HL-60 (cell line): ENCODE data around the gene SLC12A7.

Experiments
- DNase-seq, 2 experiments: peaks; one replicate each; pipeline ENCODE4 v3.0.0-alpha.2; 2010 to 2020; ENCODE audit warnings: low read depth in 1 of 2, low spot score in 1 of 2
- H3K27ac ChIP-seq: fragments of 250-450 bp; sonication (Bioruptor Pico); replicated peaks from 2 replicates; pipeline ENCODE4 v1.5.1; 2020; ENCODE audit warnings: mild to moderate bottlenecking, moderate library complexity
- H3K27me3 ChIP-seq: fragments of 250-450 bp; sonication (Bioruptor Pico); 2 replicates; pipeline ENCODE4 v1.5.1; 2021; ENCODE audit warnings: mild to moderate bottlenecking, moderate library complexity; ENCODE audit not compliant: insufficient read depth, poor library complexity, severe bottlenecking
- H3K4me3 ChIP-seq: replicated peaks from 2 replicates; pipeline ENCODE4 v1.5.1; 2011; ENCODE audit warnings: mild to moderate bottlenecking, control low read depth, low read length; ENCODE audit not compliant: insufficient read depth
- CTCF ChIP-seq: IDR thresholded peaks from one replicate; pipeline ENCODE4 v1.5.1; 2011; ENCODE audit warnings: low read length, control low read depth, inconsistent platforms; ENCODE audit not compliant: insufficient read depth
- GABPA ChIP-seq: IDR thresholded peaks from 2 replicates; pipeline ENCODE4 v1.6.1; 2012; ENCODE audit warnings: low read depth
- POLR2AphosphoS5 ChIP-seq: IDR thresholded peaks from 2 replicates; pipeline ENCODE4 v1.6.1; 2012; ENCODE audit warnings: low read depth
- REST ChIP-seq: IDR thresholded peaks from 2 replicates; pipeline ENCODE4 v1.6.1; 2012; ENCODE audit warnings: low read depth; ENCODE audit not compliant: insufficient replicate concordance
- SPI1 ChIP-seq: IDR thresholded peaks from 2 replicates; pipeline ENCODE4 v1.6.1; 2012; ENCODE audit warnings: low read depth, mild to moderate bottlenecking, borderline replicate concordance

The SLC12A7 gene

DNA sequence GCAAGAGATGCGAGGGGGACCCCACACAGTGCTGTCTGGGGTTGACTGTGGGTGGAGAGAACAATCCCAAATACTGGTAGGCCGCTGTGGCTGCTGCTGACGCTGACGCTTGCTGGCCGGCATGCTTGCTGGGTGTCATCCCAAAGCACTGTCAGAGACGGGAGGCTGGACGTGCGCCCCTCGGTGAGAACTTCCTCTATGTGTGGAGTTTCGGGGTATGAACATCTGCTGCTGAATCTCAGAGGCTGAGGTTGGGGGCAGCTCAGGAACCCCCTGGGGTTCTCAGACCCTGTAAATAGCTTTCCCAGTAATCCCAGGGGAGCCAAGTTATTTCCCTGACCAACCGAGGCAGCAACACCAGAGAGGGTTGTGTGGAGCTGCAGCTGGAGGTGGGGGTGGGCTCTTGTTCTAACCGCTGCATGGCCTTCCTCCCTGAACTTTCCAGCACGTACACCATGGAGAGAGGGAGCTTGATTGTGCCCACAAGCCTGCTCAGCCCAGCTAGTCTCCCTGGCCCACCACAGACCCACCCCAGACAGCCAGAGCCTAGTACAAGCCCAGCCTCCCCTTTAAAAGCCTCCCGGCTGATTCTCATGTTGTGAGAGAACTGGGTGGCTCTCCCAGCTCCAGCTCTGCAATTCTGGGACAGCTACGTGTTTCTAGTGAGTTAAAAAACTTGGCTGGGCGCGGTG, 21.8 kb upstream of the SLC12A7 start:
- TF ChIP-seq POLR2AphosphoS5 (no peak), SPI1 (no peak), REST (no peak), GABPA (no peak), CTCF (no peak)
- Histone ChIP-seq H3K4me3 (no peak overlapping the region), H3K27ac (no peak overlapping the region), H3K27me3 (no peaks in the 10 kb centered on the region)
- DNase-seq: no peak

GRCh38 chr5:1133108-1133507, 21.2 kb upstream of the SLC12A7 start:
- DNase-seq: no peak
- H3K27me3 ChIP-seq: no peaks in the 10 kb centered on the region
- TF ChIP-seq SPI1 (no peak), CTCF (no peak), REST (no peak), GABPA (no peak), POLR2AphosphoS5 (no peak)
- no peak overlapping the region for H3K4me3 ChIP-seq
- no peak overlapping the region for H3K27ac ChIP-seq

GRCh38 chr5:1132570-1132969, 20.7 kb upstream of the SLC12A7 start:
- H3K27me3 ChIP-seq: no peaks in the 10 kb centered on the region
- DNase-seq: no peak
- H3K4me3 ChIP-seq: no peak overlapping the region
- TF ChIP-seq GABPA (no peak), CTCF (no peak), REST (no peak), POLR2AphosphoS5 (no peak)
- no peak overlapping the region for H3K27ac ChIP-seq
